Measurements from ENCODE around the gene TMEM45A.
"Not testable (repeated sequence)": the region's sequence is repeated elsewhere in the genome, so short reads cannot be mapped to it uniquely, and the experiment has no call there.

TMEM45A gene

DNA sequence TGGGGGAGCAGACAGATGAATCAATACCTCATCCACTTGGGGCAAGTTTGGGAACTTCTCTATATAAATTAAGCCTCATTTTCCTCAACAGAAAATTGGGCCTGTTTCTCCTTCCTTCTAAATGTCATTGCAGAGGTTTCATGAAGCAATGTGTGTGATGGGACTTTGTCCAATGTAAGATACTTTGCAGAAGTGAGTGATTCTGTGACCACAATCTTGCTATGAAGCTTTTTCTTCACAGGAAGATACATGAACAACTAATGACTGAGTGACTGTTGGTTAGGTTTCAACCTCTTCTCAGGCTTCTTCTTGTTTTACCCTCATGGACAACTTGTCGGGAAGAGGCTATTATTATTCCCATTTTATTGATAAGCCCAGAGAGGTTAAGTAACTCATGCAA lies 11.0 kb downstream of the TMEM45A start (continued):
- TF ChIP-seq, protein P1, sequence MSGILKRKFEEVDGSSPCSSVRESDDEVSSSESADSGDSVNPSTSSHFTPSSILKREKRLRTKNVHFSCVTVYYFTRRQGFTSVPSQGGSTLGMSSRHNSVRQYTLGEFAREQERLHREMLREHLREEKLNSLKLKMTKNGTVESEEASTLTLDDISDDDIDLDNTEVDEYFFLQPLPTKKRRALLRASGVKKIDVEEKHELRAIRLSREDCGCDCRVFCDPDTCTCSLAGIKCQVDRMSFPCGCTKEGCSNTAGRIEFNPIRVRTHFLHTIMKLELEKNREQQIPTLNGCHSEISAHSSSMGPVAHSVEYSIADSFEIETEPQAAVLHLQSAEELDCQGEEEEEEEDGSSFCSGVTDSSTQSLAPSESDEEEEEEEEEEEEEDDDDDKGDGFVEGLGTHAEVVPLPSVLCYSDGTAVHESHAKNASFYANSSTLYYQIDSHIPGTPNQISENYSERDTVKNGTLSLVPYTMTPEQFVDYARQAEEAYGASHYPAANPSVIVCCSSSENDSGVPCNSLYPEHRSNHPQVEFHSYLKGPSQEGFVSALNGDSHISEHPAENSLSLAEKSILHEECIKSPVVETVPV (CRISPR knock-in tag; IDR thresholded peaks at IDR 0.05), result no peak
- no peak for TF ChIP-seq OSR1 (CRISPR knock-in tag; IDR thresholded peaks at IDR 0.05)

DNA sequence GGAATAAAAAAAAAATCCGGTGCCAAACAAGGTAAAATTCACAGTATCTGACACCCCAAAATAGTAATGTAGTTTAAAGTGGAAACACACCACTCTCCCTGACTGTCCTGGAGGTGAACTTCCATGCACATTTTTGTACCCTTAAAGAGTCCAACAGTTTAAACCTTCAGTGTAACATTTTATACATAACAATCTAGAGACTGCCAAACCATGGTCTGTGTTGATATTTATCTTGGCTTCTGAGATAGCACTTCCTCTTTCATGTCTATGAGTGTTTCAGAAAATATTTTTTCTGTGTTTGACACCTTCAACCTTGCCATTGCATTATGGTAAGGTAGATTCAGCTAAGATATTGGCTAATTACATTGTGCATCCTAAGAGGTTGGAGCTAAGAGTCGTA lies 13.9 kb downstream of the TMEM45A start:
- no peak for ATAC-seq
- TF ChIP-seq ZNF565 (CRISPR knock-in tag; conservative IDR thresholded peaks at IDR 0.05; ENCODE audit: low read depth) (no peak), RARB (CRISPR knock-in tag; IDR thresholded peaks at IDR 0.05) (no peak), PPARA (CRISPR knock-in tag; IDR thresholded peaks at IDR 0.05; ENCODE audit: borderline replicate concordance) (no peak), ARNTL (CRISPR knock-in tag; IDR thresholded peaks at IDR 0.05; ENCODE audit: borderline replicate concordance, low read depth) (no peak), ESRRG (CRISPR knock-in tag; IDR thresholded peaks at IDR 0.05) (no peak), ZFP3 (CRISPR knock-in tag; IDR thresholded peaks at IDR 0.05) (no peak), OSR1 (CRISPR knock-in tag; IDR thresholded peaks at IDR 0.05) (no peak), ZNF8 (CRISPR knock-in tag; IDR thresholded peaks at IDR 0.05) (no peak), ISL1 (CRISPR knock-in tag; IDR thresholded peaks at IDR 0.05) (no peak), CSDC2 (CRISPR knock-in tag; IDR thresholded peaks at IDR 0.05) (no peak), TOX (CRISPR knock-in tag; IDR thresholded peaks at IDR 0.05; ENCODE audit: borderline replicate concordance) (no peak), BACH2 (CRISPR knock-in tag; IDR thresholded peaks at IDR 0.05; ENCODE audit: borderline replicate concordance) (no peak), ZFP30 (CRISPR knock-in tag; IDR thresholded peaks at IDR 0.05) (no peak), GLIS3 (CRISPR knock-in tag; IDR thresholded peaks at IDR 0.05) (no peak), SNAI2 (CRISPR knock-in tag; IDR thresholded peaks at IDR 0.05) (no peak)
- TF ChIP-seq, protein P1 (CRISPR knock-in tag; IDR thresholded peaks at IDR 0.05), result no peak
- TF ChIP-seq, protein P2, sequence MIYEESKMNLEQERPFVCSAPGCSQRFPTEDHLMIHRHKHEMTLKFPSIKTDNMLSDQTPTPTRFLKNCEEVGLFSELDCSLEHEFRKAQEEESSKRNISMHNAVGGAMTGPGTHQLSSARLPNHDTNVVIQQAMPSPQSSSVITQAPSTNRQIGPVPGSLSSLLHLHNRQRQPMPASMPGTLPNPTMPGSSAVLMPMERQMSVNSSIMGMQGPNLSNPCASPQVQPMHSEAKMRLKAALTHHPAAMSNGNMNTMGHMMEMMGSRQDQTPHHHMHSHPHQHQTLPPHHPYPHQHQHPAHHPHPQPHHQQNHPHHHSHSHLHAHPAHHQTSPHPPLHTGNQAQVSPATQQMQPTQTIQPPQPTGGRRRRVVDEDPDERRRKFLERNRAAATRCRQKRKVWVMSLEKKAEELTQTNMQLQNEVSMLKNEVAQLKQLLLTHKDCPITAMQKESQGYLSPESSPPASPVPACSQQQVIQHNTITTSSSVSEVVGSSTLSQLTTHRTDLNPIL (CRISPR knock-in tag; IDR thresholded peaks at IDR 0.05; ENCODE audit: low read depth), result no peak
- TF ChIP-seq, protein P3, sequence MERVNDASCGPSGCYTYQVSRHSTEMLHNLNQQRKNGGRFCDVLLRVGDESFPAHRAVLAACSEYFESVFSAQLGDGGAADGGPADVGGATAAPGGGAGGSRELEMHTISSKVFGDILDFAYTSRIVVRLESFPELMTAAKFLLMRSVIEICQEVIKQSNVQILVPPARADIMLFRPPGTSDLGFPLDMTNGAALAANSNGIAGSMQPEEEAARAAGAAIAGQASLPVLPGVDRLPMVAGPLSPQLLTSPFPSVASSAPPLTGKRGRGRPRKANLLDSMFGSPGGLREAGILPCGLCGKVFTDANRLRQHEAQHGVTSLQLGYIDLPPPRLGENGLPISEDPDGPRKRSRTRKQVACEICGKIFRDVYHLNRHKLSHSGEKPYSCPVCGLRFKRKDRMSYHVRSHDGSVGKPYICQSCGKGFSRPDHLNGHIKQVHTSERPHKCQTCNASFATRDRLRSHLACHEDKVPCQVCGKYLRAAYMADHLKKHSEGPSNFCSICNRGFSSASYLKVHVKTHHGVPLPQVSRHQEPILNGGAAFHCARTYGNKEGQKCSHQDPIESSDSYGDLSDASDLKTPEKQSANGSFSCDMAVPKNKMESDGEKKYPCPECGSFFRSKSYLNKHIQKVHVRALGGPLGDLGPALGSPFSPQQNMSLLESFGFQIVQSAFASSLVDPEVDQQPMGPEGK (CRISPR knock-in tag; IDR thresholded peaks at IDR 0.05; ENCODE audit: borderline replicate concordance), result no peak
- TF ChIP-seq, protein P4, sequence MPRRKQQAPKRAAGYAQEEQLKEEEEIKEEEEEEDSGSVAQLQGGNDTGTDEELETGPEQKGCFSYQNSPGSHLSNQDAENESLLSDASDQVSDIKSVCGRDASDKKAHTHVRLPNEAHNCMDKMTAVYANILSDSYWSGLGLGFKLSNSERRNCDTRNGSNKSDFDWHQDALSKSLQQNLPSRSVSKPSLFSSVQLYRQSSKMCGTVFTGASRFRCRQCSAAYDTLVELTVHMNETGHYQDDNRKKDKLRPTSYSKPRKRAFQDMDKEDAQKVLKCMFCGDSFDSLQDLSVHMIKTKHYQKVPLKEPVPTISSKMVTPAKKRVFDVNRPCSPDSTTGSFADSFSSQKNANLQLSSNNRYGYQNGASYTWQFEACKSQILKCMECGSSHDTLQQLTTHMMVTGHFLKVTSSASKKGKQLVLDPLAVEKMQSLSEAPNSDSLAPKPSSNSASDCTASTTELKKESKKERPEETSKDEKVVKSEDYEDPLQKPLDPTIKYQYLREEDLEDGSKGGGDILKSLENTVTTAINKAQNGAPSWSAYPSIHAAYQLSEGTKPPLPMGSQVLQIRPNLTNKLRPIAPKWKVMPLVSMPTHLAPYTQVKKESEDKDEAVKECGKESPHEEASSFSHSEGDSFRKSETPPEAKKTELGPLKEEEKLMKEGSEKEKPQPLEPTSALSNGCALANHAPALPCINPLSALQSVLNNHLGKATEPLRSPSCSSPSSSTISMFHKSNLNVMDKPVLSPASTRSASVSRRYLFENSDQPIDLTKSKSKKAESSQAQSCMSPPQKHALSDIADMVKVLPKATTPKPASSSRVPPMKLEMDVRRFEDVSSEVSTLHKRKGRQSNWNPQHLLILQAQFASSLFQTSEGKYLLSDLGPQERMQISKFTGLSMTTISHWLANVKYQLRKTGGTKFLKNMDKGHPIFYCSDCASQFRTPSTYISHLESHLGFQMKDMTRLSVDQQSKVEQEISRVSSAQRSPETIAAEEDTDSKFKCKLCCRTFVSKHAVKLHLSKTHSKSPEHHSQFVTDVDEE (CRISPR knock-in tag; IDR thresholded peaks at IDR 0.05), result no peak
- TF ChIP-seq, protein P5, sequence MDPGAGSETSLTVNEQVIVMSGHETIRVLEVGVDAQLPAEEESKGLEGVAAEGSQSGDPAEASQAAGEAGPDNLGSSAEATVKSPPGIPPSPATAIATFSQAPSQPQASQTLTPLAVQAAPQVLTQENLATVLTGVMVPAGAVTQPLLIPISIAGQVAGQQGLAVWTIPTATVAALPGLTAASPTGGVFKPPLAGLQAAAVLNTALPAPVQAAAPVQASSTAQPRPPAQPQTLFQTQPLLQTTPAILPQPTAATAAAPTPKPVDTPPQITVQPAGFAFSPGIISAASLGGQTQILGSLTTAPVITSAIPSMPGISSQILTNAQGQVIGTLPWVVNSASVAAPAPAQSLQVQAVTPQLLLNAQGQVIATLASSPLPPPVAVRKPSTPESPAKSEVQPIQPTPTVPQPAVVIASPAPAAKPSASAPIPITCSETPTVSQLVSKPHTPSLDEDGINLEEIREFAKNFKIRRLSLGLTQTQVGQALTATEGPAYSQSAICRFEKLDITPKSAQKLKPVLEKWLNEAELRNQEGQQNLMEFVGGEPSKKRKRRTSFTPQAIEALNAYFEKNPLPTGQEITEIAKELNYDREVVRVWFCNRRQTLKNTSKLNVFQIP (CRISPR knock-in tag; IDR thresholded peaks at IDR 0.05; ENCODE audit: borderline replicate concordance, low read depth), result no peak

DNA sequence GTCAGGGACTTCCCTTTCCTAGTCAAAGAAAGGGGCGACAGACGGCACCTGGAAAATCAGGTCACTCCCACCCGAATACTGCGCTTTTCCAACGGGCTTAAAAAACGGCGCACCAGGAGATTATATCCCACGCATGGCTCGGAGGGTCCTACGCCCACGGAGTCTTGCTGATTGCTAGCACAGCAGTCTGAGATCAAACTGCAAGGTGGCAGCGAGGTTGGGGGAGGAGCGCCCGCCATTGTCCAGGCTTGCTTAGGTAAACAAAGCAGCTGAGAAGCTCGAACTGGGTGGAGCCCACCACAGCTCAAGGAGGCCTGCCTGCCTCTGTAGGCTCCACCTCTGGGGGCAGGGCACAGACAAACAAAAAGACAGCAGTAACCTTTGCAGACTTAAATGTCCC lies 17.4 kb downstream of the TMEM45A start:
- not testable (repeated sequence) for ATAC-seq

Measured in SK-N-SH treated with all-trans-retinoic acid at 6 μM for 48 hours (cell line).